GM23248 (cell line): ENCODE data around the gene KHDC4.

Experiments
- EZH2 ChIP-seq: fragments of 200-600 bp; sonication (generic); IDR thresholded peaks from 2 replicates; pipeline ENCODE4 v1.6.1; 2018; ENCODE audit warnings: antibody characterized with exemption, mild to moderate bottlenecking; ENCODE audit not compliant: insufficient read depth, poor library complexity, severe bottlenecking
- EZH2phosphoT487 ChIP-seq: fragments of 200-600 bp; sonication (generic); IDR thresholded peaks from 2 replicates; pipeline ENCODE4 v1.6.1; 2018; ENCODE audit warnings: antibody characterized with exemption, moderate library complexity, mild to moderate bottlenecking, low read depth; ENCODE audit not compliant: insufficient read depth

GRCh38 chr1:155864393-155864792 lies 69.8 kb downstream of the KHDC4 start:
- TF ChIP-seq EZH2phosphoT487 (no peak), EZH2 (no peak)
